NCI-H446 (cell line): ENCODE data around the gene CSTF2.

Source experiments
- DNase-seq, 2 experiments: peaks; one replicate each; lab custom pipeline; 2025; lab: John Stamatoyannopoulos, UW

The CSTF2 gene

DNA sequence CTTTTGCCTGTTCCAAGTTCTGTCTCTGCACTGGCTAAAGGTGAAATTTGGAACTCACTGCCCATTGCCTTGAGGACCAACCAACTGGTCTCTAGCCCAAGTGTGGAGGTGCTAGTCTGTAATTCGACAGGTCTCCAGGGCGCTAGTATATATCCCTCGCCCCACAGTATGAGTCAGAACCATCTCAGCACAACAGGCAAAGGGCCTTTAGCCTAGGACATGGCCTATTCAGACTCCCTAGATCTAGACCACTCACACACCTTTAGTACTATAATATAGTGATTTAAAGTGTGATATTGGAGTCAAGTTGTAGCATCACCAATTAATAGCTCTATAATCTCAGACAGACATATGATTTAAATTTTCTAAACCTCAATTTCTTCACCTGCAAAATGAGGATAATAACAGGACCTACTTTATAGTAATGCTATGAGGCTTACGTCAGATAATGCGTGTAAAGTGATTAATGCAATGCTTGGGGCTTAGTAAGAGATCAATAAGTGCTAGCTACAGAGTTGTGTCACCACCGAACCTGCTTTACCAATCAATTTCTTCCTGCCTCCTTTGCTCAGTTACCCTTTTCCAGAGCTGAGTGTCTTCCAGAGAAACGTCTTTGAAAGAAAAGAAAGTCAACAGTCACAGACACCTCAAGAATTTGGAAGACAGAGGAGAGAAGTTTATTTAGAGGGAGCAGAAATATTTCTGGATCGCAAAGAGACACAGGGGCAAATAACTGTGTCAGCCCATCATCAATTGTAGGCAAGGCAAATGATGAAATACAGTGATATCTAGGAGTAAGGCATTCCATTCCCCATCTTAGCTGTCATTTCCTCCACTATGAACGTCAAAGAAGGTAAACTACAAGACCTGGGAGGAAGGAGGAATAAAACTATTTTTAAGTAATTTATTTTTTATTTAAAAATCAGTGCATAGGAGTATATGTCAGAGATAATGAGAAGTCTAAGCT, 51.7 kb downstream of the CSTF2 start:
- DNase-seq = no peak

DNA sequence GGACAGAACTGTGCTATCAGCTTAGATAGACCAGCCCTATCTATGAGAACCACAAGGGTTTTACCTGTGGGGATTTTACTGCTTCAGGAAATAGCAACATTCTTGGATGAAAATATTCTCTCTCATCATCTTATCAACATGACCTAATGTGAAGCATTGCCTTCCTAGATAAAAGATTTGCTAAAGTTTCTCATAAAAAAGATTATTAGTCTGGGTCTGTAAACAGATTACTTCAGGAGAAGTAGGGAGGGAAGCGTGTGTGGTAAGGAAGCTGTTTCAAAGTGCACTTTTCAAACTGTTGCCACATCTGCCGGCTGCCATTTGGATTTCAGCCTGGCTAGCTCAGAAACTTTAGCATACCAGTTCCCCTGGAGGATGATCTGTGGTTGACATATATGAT, 54.1 kb downstream of the CSTF2 start, which contains the start of gene NOX1:
Gene NOX1 (minus strand): TSS at position 35 of the 400 bp plus-strand sequence. CDS start 220 bp downstream, outside the sequence.
- DNase-seq = no peak

DNA sequence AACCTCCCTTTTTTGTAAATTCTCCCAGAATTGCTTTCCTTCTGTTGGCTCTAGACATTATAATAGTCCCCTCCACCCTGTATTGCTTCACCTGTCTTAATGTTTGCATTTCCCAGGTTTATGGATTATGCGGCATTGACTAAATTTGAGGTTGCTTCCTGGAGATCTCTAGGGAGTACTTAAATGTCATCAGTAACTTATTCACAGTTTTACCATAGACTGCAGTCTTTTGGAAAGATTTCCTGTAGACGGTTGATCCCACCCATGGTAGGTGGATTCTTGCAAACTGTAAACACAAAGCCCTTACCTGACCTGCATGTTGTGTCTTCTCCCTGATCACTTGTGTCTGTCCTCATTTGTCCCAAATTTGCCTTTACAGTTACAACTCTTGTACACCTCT, 60.2 kb downstream of the CSTF2 start:
- DNase-seq = no peak

DNA sequence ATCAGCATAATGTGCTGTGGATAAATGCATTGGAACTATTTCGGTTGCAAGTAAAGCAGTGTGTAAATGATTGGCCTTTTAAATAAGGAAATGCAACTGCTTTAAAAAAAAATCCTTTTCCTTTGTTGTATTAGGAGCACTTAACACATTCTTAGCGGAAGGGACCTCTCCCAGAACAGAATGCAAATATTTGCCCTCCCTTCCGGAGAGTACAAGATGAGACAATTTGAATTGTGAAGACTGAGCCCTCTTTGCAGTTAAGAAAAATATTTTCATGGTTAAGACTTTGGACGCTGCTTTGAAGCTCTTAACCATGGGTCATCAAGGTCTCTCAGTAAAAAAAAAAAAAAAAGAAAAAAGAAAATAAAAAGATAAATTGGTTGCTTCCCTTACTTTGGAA, 63.5 kb downstream of the CSTF2 start:
- no peak for DNase-seq
